Type B pancreatic cell (in vitro differentiated cells): ENCODE measurements around the gene GRN. TPM values are rescaled to one million over a fixed set of nuclear protein-coding genes. Genes with fewer than 3 reads are reported as not detected.
A peak's percentile ranks its signal among the peaks of the same experiment; 100 is the strongest.

ENCODE experiments used
- DNase-seq: peaks from one replicate; pipeline ENCODE4 v3.0.0; 2021; ENCODE audit warnings: mixed read lengths; ENCODE audit not compliant: unreplicated experiment; ENCODE audit errors: extremely low spot score
- H3K27ac Mint-ChIP-seq: 2 replicates; pipeline ENCODE4 v1.8.0; 2021; ENCODE audit warnings: mild to moderate bottlenecking, mixed read lengths
- H3K27me3 Mint-ChIP-seq: 2 replicates; pipeline ENCODE4 v1.8.0; 2021; ENCODE audit warnings: mixed read lengths
- H3K36me3 Mint-ChIP-seq: 2 replicates; pipeline ENCODE4 v1.8.0; 2021; ENCODE audit warnings: mixed read lengths
- H3K4me1 Mint-ChIP-seq: one replicate; pipeline ENCODE4 v1.8.0; 2021; ENCODE audit warnings: mixed read lengths; ENCODE audit not compliant: unreplicated experiment
- H3K4me3 Mint-ChIP-seq: 2 replicates; pipeline ENCODE4 v1.8.0; 2021; ENCODE audit warnings: mild to moderate bottlenecking, mixed read lengths
- H3K9me3 Mint-ChIP-seq: 2 replicates; pipeline ENCODE4 v1.8.0; 2021; ENCODE audit warnings: mixed read lengths
- CTCF ChIP-seq: fragments of 200-600 bp; sonication (generic); conservative IDR thresholded peaks from 2 replicates; pipeline ENCODE4 v1.5.0; 2021; ENCODE audit warnings: antibody characterized with exemption, mild to moderate bottlenecking
- total RNA-seq: library from RNA; stranded (reverse); gene quantifications from 2 replicates; pipeline ENCODE4 v1.2.1, GENCODE V29; 2021; ENCODE audit warnings: low replicate concordance

GRN gene
- total RNA-seq, 1 donor from 2014 or later, result 183 TPM

- Mint-ChIP-seq H3K27ac (no peak overlapping the region), H3K4me1 (peaks cover 18% of the 10 kb centered on the region), H3K36me3 (peaks cover 4% of the 10 kb centered on the region), H3K27me3 (no peaks in the 10 kb centered on the region), H3K9me3 (no peaks in the 10 kb centered on the region), H3K4me3 (no peak overlapping the region)
- DNase-seq, result no peak
- TF ChIP-seq CTCF, result no peak
These were observed 10.6 kb downstream of the GRN start for GRCh38 chr17:44355642-44356099.

- Mint-ChIP-seq H3K36me3 (peaks cover 4% of the 10 kb centered on the region), H3K27ac (no peak overlapping the region), H3K27me3 (no peaks in the 10 kb centered on the region), H3K4me1 (peaks cover 23% of the 10 kb centered on the region), H3K9me3 (no peaks in the 10 kb centered on the region), H3K4me3 (no peak overlapping the region)
- TF ChIP-seq CTCF, result no peak
- DNase-seq, result no peak
These were observed 11.1 kb downstream of the GRN start for GRCh38 chr17:44356241-44356640.

- no peak for TF ChIP-seq CTCF
- Mint-ChIP-seq H3K27ac (no peak overlapping the region), H3K4me3 (no peak overlapping the region), H3K27me3 (no peaks in the 10 kb centered on the region), H3K4me1 (peaks cover 26% of the 10 kb centered on the region), H3K36me3 (peaks cover under 1% of the 10 kb centered on the region), H3K9me3 (no peaks in the 10 kb centered on the region)
- no peak for DNase-seq
These were observed 13.0 kb downstream of the GRN start for GRCh38 chr17:44358066-44358465.

- no peak for DNase-seq
- no peak for TF ChIP-seq CTCF
- Mint-ChIP-seq H3K9me3 (no peaks in the 10 kb centered on the region), H3K4me3 (peak overlapping the region; percentile 52), H3K27me3 (no peaks in the 10 kb centered on the region), H3K27ac (no peak overlapping the region), H3K36me3 (no peaks in the 10 kb centered on the region), H3K4me1 (peaks cover 28% of the 10 kb centered on the region)
These were observed 13.9 kb downstream of the GRN start for GRCh38 chr17:44359006-44359405.

GRCh38 chr17:44359458-44360143 lies 14.5 kb downstream of the GRN start:
- H3K27me3 Mint-ChIP-seq, result no peaks in the 10 kb centered on the region
- H3K27ac Mint-ChIP-seq, result no peak overlapping the region
- H3K36me3 Mint-ChIP-seq, result no peaks in the 10 kb centered on the region
- H3K4me1 Mint-ChIP-seq, result peaks cover 30% of the 10 kb centered on the region
- H3K4me3 Mint-ChIP-seq, result peak overlapping the region; percentile 52
- no peaks in the 10 kb centered on the region for H3K9me3 Mint-ChIP-seq
- DNase-seq, result no peak
- TF ChIP-seq CTCF, result no peak

- H3K27ac Mint-ChIP-seq, result no peak overlapping the region
These were observed 15.0 kb downstream of the GRN start for GRCh38 chr17:44360144-44360533.

More at GRCh38 chr17:44360144-44360533, 15.0 kb downstream of the GRN start:
- no peaks in the 10 kb centered on the region for H3K9me3 Mint-ChIP-seq
- TF ChIP-seq CTCF, result no peak
- peak overlapping the region; percentile 69 for H3K4me3 Mint-ChIP-seq
- DNase-seq, result no peak
- H3K36me3 Mint-ChIP-seq, result no peaks in the 10 kb centered on the region
- peaks cover 3% of the 10 kb centered on the region for H3K27me3 Mint-ChIP-seq
- peaks cover 30% of the 10 kb centered on the region for H3K4me1 Mint-ChIP-seq
